ENCODE results near the gene ZFAND6. TPM values are rescaled to one million over a fixed set of nuclear protein-coding genes. Genes with fewer than 3 reads are reported as not detected.

The ZFAND6 gene
- total RNA-seq, 1 donor from 2014 or later: 205 TPM

GRCh38 chr15:80049046-80049445 is 10.4 kb upstream of the ZFAND6 start:
- peak in 1 of 2 donors; percentile 90 for DNase-seq (ENCODE audit: low read depth in 2 of 2)

DNA sequence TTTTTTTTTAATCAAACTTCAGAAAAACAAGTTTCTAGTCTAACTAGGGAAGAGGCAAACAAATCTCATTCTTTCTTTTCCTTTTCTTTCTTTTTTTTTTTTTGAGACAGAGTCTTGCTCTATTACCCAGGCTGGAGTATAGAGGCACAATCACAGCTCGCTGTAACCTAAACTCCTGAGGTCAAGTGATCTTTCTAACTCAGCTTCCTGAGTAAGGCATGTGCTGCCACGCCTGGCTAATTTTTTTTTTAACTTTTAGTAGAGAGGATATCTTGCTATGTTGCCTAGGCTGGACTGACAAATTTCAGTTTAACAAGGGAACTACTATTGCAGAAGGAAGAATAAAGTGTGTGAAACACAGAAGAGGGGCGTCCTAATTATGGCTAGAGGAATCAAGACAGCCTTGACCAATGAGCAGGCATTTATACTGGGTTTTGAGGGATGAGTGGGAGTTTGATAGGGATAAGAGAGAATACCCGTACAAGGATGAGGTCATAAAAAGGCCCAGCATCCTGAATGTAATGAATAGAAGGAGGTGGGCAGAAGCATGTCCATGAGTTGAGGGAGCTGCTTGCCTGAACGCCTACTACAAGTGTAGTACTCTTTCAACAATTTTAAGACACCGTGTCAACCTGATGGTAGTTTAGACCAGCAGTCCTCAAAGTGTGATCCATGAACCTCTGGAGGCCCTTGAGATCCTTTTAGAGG is 6.7 kb upstream of the ZFAND6 start:
- no peak for DNase-seq (ENCODE audit: low read depth in 2 of 2)

DNA sequence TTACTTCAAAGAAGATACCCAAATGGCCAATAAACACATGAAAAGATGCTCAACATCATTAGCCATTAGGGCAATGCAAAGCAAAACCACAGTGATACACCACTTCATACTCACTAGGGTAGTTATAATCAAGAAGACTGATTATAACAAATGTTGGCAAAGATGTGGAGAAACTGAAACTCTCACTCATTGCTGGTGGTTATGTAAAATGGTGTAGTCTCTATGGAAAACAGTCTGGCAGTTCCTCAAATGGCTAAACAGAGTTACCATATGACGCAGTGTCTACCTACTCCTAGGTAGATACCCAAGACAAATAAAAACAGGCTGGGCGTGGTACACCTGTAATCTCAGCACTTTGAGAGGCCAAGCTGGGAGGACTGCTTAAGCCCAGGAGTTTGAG is 3.5 kb upstream of the ZFAND6 start:
- no peak for DNase-seq (ENCODE audit: low read depth in 2 of 2)

DNA sequence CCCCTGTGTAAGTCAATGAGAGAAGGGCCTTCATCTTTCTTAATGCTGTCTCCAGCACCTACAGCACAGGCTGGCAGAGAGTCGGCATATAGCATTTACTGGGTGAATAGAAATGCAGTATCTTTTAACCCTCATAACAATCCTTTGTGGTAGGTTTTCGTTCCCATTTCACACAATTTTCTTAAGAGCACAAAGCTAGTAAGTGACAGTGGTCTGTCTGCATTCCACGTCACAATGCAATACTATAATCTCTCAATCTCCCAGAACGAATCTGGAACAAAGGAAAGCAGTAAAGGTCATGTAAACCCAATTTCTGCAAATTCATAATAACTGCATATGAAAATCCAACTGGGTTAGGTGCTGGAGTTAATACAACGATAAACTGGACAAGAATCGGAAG is 1.4 kb upstream of the ZFAND6 start:
- DNase-seq (ENCODE audit: low read depth in 2 of 2): no peak

GRCh38 chr15:80059786-80060355 is 395 bp downstream of the ZFAND6 start:
- peak; percentile 45 to 77 for DNase-seq (ENCODE audit: low read depth in 2 of 2)

- peak; percentile 48 to 60 for DNase-seq (ENCODE audit: low read depth in 2 of 2)
Measured at GRCh38 chr15:80060356-80061006, 1.0 kb downstream of the ZFAND6 start.

DNA sequence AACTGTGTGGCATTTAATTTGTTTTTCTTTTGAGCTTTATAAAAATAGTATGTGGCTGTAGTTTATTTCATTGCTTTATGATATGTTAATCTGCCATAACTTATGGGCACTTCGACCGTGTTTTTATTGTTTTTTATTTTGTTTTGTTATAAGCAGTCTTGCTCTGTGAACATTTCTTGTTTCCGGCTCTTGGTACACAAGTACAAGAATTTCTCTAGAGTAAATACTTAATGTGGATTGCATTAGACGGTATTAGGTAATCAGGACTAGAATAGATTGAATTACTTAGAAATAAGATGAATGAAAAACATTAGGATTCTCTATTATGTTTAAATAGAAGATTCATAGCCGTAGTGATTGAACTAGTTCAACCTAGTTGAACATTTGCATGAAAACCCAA is 2.1 kb downstream of the ZFAND6 start:
- no peak for DNase-seq (ENCODE audit: low read depth in 2 of 2)

DNA sequence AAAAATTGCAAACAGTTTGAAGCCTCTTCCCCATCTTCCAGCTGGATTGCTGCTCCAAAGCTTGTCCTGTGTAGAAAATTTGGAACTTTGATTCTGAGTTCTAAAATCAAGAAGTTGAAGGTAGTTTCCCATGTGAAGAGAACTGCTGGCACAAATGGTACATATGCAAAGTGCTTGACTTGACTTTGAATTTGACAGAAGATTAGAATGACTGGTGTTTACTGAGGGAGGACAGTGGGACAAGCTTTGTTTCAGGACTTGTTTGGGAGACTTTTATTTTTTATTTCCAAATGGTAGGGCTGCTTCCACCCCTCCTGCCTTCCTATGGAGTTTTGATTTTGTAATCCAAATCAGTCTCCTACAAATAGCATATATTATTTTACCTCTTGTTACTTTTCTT is 7.4 kb downstream of the ZFAND6 start:
- no peak for DNase-seq (ENCODE audit: low read depth in 2 of 2)

GRCh38 chr15:80068578-80068977 is 9.1 kb downstream of the ZFAND6 start:
- DNase-seq (ENCODE audit: low read depth in 2 of 2): no peak

DNA sequence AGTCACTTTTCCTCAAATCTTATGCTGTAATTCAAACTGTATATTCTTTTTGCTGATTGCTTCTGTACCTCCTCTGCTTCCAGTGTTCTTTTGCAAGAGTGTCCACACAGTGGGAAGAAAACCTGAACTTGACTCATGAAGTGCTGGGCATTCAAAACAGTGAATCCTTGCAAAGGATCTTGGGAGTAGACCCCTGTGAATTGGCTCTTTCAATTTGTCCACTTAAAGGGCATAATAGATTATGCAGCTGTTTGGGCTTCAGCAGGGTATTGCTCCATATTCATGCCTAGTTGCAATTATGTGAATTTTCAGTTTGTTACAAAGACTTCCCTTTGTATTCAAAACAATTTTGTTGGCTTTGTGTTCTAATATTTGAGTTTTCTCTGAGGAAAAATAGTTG is 11.4 kb downstream of the ZFAND6 start:
- no peak for DNase-seq (ENCODE audit: low read depth in 2 of 2)

DNA sequence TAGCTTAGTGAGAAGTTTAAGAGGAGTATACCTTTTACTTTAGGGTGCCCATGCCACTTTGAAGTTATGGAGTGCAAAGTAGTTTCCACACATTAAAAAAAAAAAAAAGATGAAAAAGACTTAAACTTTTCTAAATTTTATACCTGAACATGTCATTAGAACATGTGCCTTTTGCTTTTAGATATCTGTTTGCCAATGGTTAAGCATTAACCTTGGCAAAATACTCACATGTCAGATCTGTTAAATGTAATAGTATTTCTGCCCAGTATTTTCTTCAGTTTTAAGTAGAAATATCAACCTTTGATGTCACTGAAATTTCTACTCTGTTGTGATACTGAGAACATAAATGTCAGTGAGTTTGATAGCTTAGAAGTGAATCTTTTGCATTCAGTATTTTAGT is 12.2 kb downstream of the ZFAND6 start:
- no peak for DNase-seq (ENCODE audit: low read depth in 2 of 2)

DNA sequence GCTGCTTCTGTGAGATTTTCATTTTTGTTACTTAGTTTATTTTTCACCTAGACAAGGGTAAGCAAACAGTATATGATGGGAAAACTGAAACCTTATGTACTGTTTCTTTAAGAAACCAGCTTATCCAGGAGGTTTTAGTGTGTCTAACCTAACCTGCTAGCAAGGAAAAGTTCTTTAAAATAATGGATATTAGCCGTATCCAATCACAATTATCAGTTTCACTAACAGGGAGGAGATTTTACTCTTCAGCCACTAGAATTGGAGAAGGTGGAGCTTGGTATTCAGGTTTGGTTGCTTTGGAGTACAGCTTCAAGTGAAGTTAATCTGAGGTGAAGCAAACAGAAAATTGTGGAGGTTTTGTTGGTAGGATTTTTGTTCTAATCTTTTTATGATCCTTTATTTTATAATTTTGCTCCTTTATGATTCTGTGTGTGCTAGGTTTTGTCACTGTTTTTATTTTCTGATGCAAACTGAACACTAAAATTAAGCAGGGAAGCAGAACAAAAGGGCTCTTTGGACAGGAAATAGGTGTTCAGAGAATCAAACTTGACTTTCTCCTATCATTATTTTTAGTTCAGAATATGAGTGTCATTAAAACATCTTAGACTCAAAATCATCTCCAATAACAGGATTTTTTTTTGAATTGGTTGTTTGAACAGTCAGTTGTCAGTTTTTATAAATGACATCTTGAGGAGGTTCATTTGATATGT is 13.0 kb downstream of the ZFAND6 start:
- peak; percentile 84 to 94 for DNase-seq (ENCODE audit: low read depth in 2 of 2)

GRCh38 chr15:80073197-80073596 is 13.7 kb downstream of the ZFAND6 start:
- no peak for DNase-seq (ENCODE audit: low read depth in 2 of 2)

DNA sequence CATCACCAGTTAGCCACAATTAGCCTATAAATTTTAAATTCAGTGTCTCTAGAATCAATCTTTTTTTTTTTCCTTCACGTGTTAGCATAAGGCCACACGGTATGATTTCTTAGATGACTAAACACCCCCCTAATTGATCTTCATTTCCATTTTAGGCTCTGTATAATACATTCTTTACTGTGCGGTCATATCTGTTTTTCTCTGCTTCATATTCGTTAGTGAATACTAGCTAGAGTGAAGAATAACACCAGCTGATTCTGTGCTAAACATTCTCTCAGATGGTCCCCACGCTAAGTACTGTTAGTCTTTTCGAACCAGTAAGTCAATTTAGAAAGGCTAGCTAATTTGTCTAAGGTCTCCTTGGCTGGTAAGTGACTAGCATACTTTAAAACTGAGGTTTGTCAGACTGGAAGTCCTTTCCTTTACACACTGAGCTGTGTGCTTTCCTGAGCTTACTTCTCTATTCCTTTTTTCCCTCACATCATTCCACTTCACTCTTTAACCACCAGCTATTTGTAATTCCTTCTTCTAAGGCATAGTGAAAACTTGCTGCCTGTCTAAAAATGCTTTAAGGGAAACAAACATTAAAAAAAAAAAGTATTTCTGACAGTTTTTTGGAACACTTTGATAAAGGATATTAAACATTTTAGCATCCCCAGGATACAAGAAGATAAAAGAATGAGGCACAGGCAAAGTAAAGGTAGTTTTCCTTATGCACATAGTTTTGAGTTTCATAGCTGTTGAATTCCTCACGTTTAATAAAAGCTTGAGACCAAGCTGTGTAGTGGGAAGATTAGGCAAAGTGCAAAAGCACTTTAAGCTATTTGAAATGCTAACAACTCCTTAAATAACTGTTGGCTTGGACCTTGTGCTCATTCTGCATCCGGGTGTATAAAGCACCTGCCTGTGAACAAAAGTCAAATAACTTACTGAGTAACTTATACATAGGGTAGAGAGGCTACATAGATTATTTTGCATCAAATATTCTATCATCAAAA is 17.1 kb downstream of the ZFAND6 start:
- no peak for DNase-seq (ENCODE audit: low read depth in 2 of 2)

GRCh38 chr15:80081390-80081789 is 21.9 kb downstream of the ZFAND6 start:
- no peak for DNase-seq (ENCODE audit: low read depth in 2 of 2)

GRCh38 chr15:80087104-80087503 is 27.6 kb downstream of the ZFAND6 start:
- no peak for DNase-seq (ENCODE audit: low read depth in 2 of 2)

GRCh38 chr15:80090041-80090440 is 30.6 kb downstream of the ZFAND6 start:
- no peak for DNase-seq (ENCODE audit: low read depth in 2 of 2)

GRCh38 chr15:80090879-80091503 is 31.5 kb downstream of the ZFAND6 start:
- peak in 1 of 2 donors; percentile 16 for DNase-seq (ENCODE audit: low read depth in 2 of 2)

- DNase-seq (ENCODE audit: low read depth in 2 of 2): peak; percentile 6 to 54
Measured at GRCh38 chr15:80093854-80094418, 34.5 kb downstream of the ZFAND6 start.

DNA sequence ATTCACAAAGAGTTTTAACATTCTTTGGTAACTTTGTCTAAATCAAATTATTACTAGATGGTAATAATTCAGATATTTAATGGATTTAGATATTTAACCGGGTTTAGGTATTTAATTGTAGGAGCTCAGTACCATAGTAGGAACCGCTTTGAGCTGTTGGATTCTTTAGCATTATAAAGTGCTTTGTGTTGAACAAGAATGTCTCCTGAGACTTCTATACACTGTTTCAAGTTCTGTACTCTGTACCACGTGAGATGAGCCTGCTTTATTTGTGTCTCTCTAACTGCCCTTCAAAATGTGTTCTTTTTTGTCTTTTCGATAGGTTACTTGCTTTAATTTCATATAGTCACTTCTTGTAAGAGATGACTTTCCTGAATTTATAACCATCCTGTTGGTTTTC is 36.0 kb downstream of the ZFAND6 start:
- DNase-seq (ENCODE audit: low read depth in 2 of 2): no peak

All from lung microvascular endothelial cell (primary cell).